Spinal cord (tissue), 10 donors: ENCODE data around the gene PUM2. TPM values are rescaled to one million over a fixed set of nuclear protein-coding genes. Genes with fewer than 3 reads are reported as not detected.
"Not testable (repeated sequence)": the region's sequence is repeated elsewhere in the genome, so short reads cannot be mapped to it uniquely, and the experiment has no call there.

Experiments used
- DNase-seq, 6 donors: peaks; one replicate each; pipeline versions ENCODE4 v3.0.0 to v3.0.0-alpha.2; 2013 to 2015; ENCODE audit warnings: low spot score in 6 of 6, low read depth in 4 of 6
- H3K27ac ChIP-seq: one replicate; pipeline ENCODE4 v1.5.1; 2013; ENCODE audit warnings: low read depth, low read length, control low read depth
- H3K27me3 ChIP-seq: one replicate; pipeline ENCODE4 v1.6.1; 2013; ENCODE audit warnings: low read length; ENCODE audit not compliant: control insufficient read depth, insufficient read depth
- H3K36me3 ChIP-seq: one replicate; pipeline ENCODE4 v1.6.1; 2013; ENCODE audit warnings: low read length; ENCODE audit not compliant: control insufficient read depth, insufficient read depth
- H3K4me1 ChIP-seq: one replicate; pipeline ENCODE4 v1.6.1; 2013; ENCODE audit warnings: low read length; ENCODE audit not compliant: control insufficient read depth, insufficient read depth
- H3K4me3 ChIP-seq: one replicate; pipeline ENCODE4 v1.5.1; 2013; ENCODE audit warnings: low read depth, low read length, control low read depth
- H3K9me3 ChIP-seq: one replicate; pipeline ENCODE4 v1.6.1; 2013; ENCODE audit warnings: low read length; ENCODE audit not compliant: control insufficient read depth, insufficient read depth
- WGBS: methylation state at CpG from one replicate; pipeline ENCODE4 v1.1.5; 2013; ENCODE audit warnings: missing lambda C conversion rate; ENCODE audit not compliant: insufficient coverage; 5-methylcytosine and 5-hydroxymethylcytosine counted together
- polyA plus RNA-seq, 2 donors: library from polyadenylated mRNA; unstranded; fragments of 120-200 nt; gene quantifications; one replicate each; pipeline ENCODE4 v1.2.1, GENCODE V29; 2013; ENCODE audit not compliant: insufficient read length in 2 of 2
- total RNA-seq, 2 donors: library from RNA; depleted of rRNA in 1 of 2; stranded (reverse); fragments of 120-200 nt in 1 of 2; fragments of >200 nt in 1 of 2; gene quantifications; one replicate each; pipeline versions ENCODE4 v1.2.3 to v1.2.4, GENCODE V29; 2013 to 2014
- donor health status: healthy.

Gene PUM2
- total and polyA plus RNA-seq, 4 donors: 51.8 to 105 (median 66.8) TPM

- no peak overlapping the region for H3K27ac ChIP-seq
- H3K27me3 ChIP-seq: no peaks in the 10 kb centered on the region
- peaks cover 5% of the 10 kb centered on the region for H3K4me1 ChIP-seq
- whole genome bisulfite sequencing: 87% methylated on average over 3 of the region's 5 CpGs
- no peaks in the 10 kb centered on the region for H3K36me3 ChIP-seq
- H3K4me3 ChIP-seq: no peak overlapping the region
- DNase-seq: no peak
- peaks cover 2% of the 10 kb centered on the region for H3K9me3 ChIP-seq
Observed at GRCh38 chr2:20370191-20370590, 19.5 kb upstream of the PUM2 start.

- H3K36me3 ChIP-seq: no peaks in the 10 kb centered on the region
- 74% methylated on average over 7 of the region's 9 CpGs for WGBS
- peaks cover 2% of the 10 kb centered on the region for H3K9me3 ChIP-seq
- no peak overlapping the region for H3K4me3 ChIP-seq
- no peaks in the 10 kb centered on the region for H3K4me1 ChIP-seq
- no peaks in the 10 kb centered on the region for H3K27me3 ChIP-seq
- H3K27ac ChIP-seq: no peak overlapping the region
- no peak for DNase-seq
Observed at GRCh38 chr2:20369366-20369765, 18.7 kb upstream of the PUM2 start.

- H3K4me3 ChIP-seq: no peak overlapping the region
- H3K4me1 ChIP-seq: no peaks in the 10 kb centered on the region
- H3K27me3 ChIP-seq: no peaks in the 10 kb centered on the region
- no peaks in the 10 kb centered on the region for H3K36me3 ChIP-seq
- no peak for DNase-seq
- H3K27ac ChIP-seq: no peak overlapping the region
- WGBS: no CpG with 5 or more reads among the region's 3 CpGs
- H3K9me3 ChIP-seq: peaks cover 2% of the 10 kb centered on the region
Observed at GRCh38 chr2:20368706-20369105, 18.1 kb upstream of the PUM2 start.

GRCh38 chr2:20367929-20368328, 17.3 kb upstream of the PUM2 start:
- H3K9me3 ChIP-seq, DNase-seq, H3K27ac ChIP-seq, H3K4me3 ChIP-seq, H3K36me3 ChIP-seq, H3K4me1 ChIP-seq, H3K27me3 ChIP-seq: not testable (repeated sequence)
- 92% methylated on average over 3 of the region's 3 CpGs for WGBS

- Histone ChIP-seq H3K27me3 (no peaks in the 10 kb centered on the region), H3K27ac (no peak overlapping the region), H3K4me1 (no peaks in the 10 kb centered on the region), H3K9me3 (peaks cover 2% of the 10 kb centered on the region), H3K36me3 (no peaks in the 10 kb centered on the region), H3K4me3 (no peak overlapping the region)
- DNase-seq: no peak
- WGBS: 97% methylated on average over 2 of the region's 2 CpGs
Observed at GRCh38 chr2:20366672-20367116, 16.1 kb upstream of the PUM2 start.

GRCh38 chr2:20365249-20365817, 14.7 kb upstream of the PUM2 start:
- 88% methylated on average over 7 of the region's 7 CpGs for WGBS
- no peak for DNase-seq
- Histone ChIP-seq H3K27ac (no peak overlapping the region), H3K4me1 (no peaks in the 10 kb centered on the region), H3K27me3 (no peaks in the 10 kb centered on the region), H3K36me3 (no peaks in the 10 kb centered on the region), H3K9me3 (peaks cover 2% of the 10 kb centered on the region), H3K4me3 (no peak overlapping the region)

GRCh38 chr2:20363578-20363977, 12.9 kb upstream of the PUM2 start:
- H3K36me3 ChIP-seq: no peaks in the 10 kb centered on the region
- H3K27me3 ChIP-seq: no peaks in the 10 kb centered on the region
- no peak for DNase-seq
- H3K9me3 ChIP-seq: peaks cover 2% of the 10 kb centered on the region
- no peaks in the 10 kb centered on the region for H3K4me1 ChIP-seq
- H3K4me3 ChIP-seq: no peak overlapping the region
- 83% methylated on average over 4 of the region's 5 CpGs for WGBS
- H3K27ac ChIP-seq: no peak overlapping the region

GRCh38 chr2:20362701-20363435, 12.2 kb upstream of the PUM2 start:
- Histone ChIP-seq H3K4me3 (no peak overlapping the region), H3K9me3 (peaks cover 1% of the 10 kb centered on the region), H3K36me3 (no peaks in the 10 kb centered on the region), H3K27me3 (no peaks in the 10 kb centered on the region), H3K27ac (no peak overlapping the region), H3K4me1 (no peaks in the 10 kb centered on the region)
- 69% methylated on average over 2 of the region's 5 CpGs for WGBS
- no peak for DNase-seq

GRCh38 chr2:20361893-20362292, 11.2 kb upstream of the PUM2 start:
- no CpG with 5 or more reads among the region's 4 CpGs for WGBS
- Histone ChIP-seq H3K27me3 (no peaks in the 10 kb centered on the region), H3K4me3 (no peak overlapping the region), H3K27ac (no peak overlapping the region), H3K36me3 (no peaks in the 10 kb centered on the region), H3K4me1 (no peaks in the 10 kb centered on the region), H3K9me3 (no peaks in the 10 kb centered on the region)
- DNase-seq: no peak

- Histone ChIP-seq H3K36me3 (no peaks in the 10 kb centered on the region), H3K9me3 (no peaks in the 10 kb centered on the region), H3K4me1 (no peaks in the 10 kb centered on the region), H3K4me3 (no peak overlapping the region), H3K27me3 (no peaks in the 10 kb centered on the region), H3K27ac (no peak overlapping the region)
- no peak for DNase-seq
- 100% methylated on average over 2 of the region's 6 CpGs for WGBS
Observed at GRCh38 chr2:20359096-20359495, 8.5 kb upstream of the PUM2 start.
